SK-N-MC (cell line): ENCODE results near the gene MAGI1.

Experiments used
- EZH2 ChIP-seq: fragments of 200-600 bp; sonication (generic); IDR thresholded peaks from one replicate; pipeline ENCODE4 v1.6.1; 2017; ENCODE audit warnings: antibody characterized with exemption
- FOXP2 ChIP-seq: optimal IDR thresholded peaks from 2 replicates; pipeline ENCODE3; 2011; ENCODE audit warnings: mild to moderate bottlenecking, moderate library complexity; ENCODE audit not compliant: insufficient read depth; ENCODE audit errors: extremely low read length, control extremely low read depth
- POLR2AphosphoS5 ChIP-seq: IDR thresholded peaks from 2 replicates; pipeline ENCODE4 v1.6.1; 2012; ENCODE audit warnings: mild to moderate bottlenecking, low read depth, low read length, borderline replicate concordance

- no peak for TF ChIP-seq POLR2AphosphoS5
- TF ChIP-seq EZH2: no peak
- no peak for TF ChIP-seq FOXP2
Observed at GRCh38 chr3:65936908-65937638, 101.6 kb downstream of the MAGI1 start.
